HEK293T (cell line): Measurements from ENCODE around the gene ANO2.

ENCODE experiments used
- BHLHE40 ChIP-seq: fragments of 450-650 bp; IDR thresholded peaks from 2 replicates; pipeline ENCODE4 v1.6.1; 2016; ENCODE audit warnings: mild to moderate bottlenecking, moderate library complexity, borderline replicate concordance
- CTBP1 ChIP-seq: fragments of 450-650 bp; IDR thresholded peaks from 2 replicates; pipeline ENCODE4 v1.6.1; 2016; ENCODE audit warnings: borderline replicate concordance
- ELF4 ChIP-seq: fragments of 450-650 bp; IDR thresholded peaks from 2 replicates; pipeline ENCODE4 v1.6.1; 2017; ENCODE audit warnings: antibody characterized with exemption
- FOXK2 ChIP-seq: fragments of 450-650 bp; IDR thresholded peaks from 2 replicates; pipeline ENCODE4 v1.6.1; 2016; ENCODE audit warnings: mild to moderate bottlenecking
- FOXM1 ChIP-seq: fragments of 450-650 bp; IDR thresholded peaks from 2 replicates; pipeline ENCODE4 v1.6.1; 2017; ENCODE audit warnings: mild to moderate bottlenecking, borderline replicate concordance
- HDGF ChIP-seq: fragments of 450-650 bp; IDR thresholded peaks from 2 replicates; pipeline ENCODE4 v1.6.1; 2017; ENCODE audit warnings: antibody characterized with exemption, borderline replicate concordance
- NFRKB ChIP-seq: fragments of 450-650 bp; IDR thresholded peaks from 2 replicates; pipeline ENCODE4 v1.6.1; 2016; ENCODE audit warnings: mild to moderate bottlenecking, moderate library complexity

DNA sequence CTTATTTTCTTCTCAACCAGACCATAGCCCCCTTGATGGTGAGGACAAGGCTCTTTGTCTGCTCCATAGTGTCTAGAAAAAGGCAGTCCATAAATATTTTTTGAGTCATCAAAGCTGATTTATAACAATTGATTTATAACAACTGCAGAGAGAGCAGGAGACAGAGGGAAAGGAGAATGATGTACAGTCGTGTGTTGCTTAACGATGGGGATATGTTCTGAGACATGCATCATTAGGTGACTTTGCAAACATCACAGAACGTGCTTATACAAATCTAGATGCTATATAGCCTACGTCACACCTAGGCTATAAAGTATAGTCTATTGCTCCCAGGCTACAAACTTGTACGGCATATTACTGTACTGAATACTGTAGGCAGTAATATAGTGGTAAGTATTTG lies 369.8 kb downstream of the ANO2 start:
- TF ChIP-seq FOXK2 (no peak), ELF4 (no peak), HDGF (no peak), CTBP1 (no peak), FOXM1 (no peak), NFRKB (no peak), BHLHE40 (no peak)
